Thyroid gland (tissue), 4 donors: ENCODE measurements around the gene AFAP1L1.

Source experiments
- CTCF ChIP-seq, 6 experiments: fragments of 200-600 bp in 3 of 6; fragments of 450-650 bp in 3 of 6; sonication (generic) in 3 of 6; IDR thresholded peaks; one replicate each; pipeline ENCODE4 v1.5.1; 2016 to 2019; ENCODE audit warnings: antibody characterized with exemption in 6 of 6, mild to moderate bottlenecking in 2 of 6, inconsistent platforms in 1 of 6, moderate library complexity in 1 of 6
- POLR2A ChIP-seq, 2 donors: fragments of 450-650 bp; IDR thresholded peaks; one replicate each; pipeline ENCODE4 v1.6.1; 2017; ENCODE audit warnings: antibody characterized with exemption in 2 of 2, mild to moderate bottlenecking in 2 of 2, moderate library complexity in 1 of 2

- no peak for TF ChIP-seq CTCF (IDR thresholded peaks at IDR 0.05)
- no peak for TF ChIP-seq POLR2A (IDR thresholded peaks at IDR 0.05)
Measured at GRCh38 chr5:149324641-149325040, 53.0 kb downstream of the AFAP1L1 start.
